Retina (tissue), 1 donor: ENCODE results near the gene NPL.

Experiments
- DNase-seq: peaks from one replicate; pipeline ENCODE4 v3.0.0-alpha.2; 2016

The NPL gene, protein sequence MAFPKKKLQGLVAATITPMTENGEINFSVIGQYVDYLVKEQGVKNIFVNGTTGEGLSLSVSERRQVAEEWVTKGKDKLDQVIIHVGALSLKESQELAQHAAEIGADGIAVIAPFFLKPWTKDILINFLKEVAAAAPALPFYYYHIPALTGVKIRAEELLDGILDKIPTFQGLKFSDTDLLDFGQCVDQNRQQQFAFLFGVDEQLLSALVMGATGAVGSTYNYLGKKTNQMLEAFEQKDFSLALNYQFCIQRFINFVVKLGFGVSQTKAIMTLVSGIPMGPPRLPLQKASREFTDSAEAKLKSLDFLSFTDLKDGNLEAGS

DNA sequence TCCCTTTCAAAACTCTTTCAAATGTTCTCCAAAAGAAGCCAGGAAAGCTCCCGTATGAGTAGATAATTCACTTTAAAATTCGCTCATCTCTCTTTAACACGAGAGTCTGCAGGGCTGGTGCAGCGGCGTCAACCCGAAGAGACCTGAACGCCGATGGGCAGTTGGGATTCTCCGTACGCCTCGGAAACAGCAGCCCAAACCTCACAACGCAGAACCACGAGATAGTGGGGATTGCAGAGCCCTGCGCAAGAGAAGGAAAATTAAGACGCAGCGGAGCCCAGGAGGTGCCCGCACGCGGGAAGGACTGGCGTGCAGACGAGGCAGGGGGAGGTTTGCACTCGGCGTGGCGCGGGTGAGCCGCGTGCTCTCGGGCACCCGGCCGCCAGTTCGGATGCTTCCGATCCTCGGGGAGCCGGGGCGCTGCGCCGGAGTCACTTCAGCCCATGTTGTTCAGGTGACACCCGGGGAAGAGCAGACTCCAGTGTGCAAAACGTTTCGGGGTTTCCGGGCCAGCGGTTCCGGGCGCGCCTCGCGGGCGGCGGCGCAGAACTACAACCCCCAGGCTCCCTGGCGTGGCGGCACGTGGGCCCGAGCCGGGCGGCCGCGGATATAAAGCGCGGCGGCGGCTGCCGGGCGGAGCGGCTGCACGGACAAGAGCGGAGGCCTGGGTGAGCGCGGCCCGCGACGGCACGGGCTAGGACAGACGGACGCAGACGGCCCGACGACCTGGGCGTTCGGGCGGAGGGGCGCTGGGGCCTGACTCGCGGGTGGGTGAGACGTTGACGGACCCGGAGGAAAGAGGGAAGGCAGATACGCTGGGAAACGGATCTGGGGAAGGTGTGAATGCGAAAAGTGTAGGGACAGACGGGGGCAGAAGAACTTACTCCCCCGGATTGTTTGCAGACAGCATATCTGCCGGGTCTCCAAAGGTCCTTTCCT lies at the start of gene NPL:
NPL (plus strand) TSS at position 636 of the 939 bp plus-strand sequence. CDS start 4,599 bp downstream, outside the sequence.
- peak; percentile 94 for DNase-seq

DNA sequence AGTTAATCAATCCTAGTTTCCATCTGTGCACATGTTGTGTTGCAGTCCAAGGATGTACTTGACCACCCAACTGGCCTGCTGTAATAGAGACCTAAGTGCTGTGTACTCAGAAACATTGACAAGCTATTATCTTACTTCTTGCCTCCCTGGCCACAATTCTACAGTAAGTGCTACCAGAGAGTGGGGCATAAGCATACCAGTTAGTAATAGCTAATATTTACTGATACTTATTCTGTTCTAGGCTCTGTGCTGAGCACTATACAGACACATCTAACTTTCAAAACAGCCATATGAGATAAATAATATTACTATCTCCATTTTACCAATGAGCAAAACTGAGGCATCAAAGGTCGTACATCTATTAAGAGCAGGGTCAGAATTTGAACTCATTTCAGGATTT lies 49.5 kb upstream of the NPL start:
- DNase-seq = no peak

DNA sequence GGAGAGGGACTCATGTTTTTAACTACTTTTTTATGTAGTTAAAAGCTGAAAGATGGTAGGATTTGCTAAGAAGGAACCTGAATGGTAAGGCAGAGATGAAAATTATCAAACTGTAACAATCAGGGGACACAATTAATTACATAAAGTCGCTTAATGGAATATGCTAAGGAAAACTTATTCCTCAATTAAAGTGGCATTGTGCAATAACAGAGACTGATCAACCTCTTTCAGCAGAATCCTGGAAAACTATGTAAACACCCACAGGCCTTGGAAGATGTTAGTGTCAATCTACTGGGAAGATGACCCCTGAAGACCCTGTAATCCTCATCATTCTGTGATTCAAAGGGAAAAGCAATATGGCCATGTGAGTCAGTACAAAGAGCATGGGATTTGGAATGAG lies 46.8 kb upstream of the NPL start:
- DNase-seq = no peak

- no peak for DNase-seq
Measured at GRCh38 chr1:182752077-182752988, 37.2 kb upstream of the NPL start.

GRCh38 chr1:182754087-182754486 lies 35.5 kb upstream of the NPL start:
- no peak for DNase-seq

- no peak for DNase-seq
Measured at GRCh38 chr1:182754543-182755314, 34.8 kb upstream of the NPL start.

DNA sequence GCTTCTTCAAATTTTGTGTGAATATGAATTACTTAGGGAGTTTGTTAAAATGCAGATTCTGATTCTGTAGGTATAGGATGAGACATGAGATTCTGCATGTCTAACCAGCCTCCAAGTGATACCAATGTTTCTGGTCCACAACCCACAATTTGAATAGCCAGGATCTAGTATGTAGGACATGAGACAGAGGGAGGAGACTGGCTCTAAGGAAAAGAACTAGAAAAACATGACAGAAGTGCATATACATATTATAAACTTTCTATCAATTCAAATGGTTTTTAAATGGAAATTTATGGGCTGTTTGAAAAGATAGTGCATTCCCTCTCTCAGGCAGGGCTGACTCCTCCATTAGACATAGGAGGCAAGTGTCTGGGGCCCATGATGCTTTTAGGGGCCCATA lies 33.9 kb upstream of the NPL start:
- DNase-seq = no peak

DNA sequence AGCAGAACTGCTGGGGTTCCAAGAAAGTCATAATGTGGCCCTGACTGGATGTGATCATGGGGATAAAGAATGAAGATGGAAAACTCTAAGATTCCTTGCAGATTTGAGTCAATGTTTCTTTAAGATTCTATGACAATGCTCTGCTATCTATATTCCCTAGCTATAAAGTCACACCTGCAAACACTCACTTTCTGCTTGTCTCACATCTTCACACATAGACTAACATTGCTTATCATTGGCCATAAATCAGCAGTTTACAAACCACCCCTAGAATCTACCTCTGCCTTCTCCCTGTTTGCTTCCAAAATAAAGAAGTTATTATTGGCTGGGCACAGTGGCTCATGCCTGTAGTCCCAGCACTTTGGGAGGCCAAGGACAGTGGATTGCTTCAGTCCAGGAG lies 33.1 kb upstream of the NPL start:
- DNase-seq = no peak

GRCh38 chr1:182761396-182762395 lies 27.9 kb upstream of the NPL start:
- DNase-seq = no peak

GRCh38 chr1:182762536-182762935 lies 27.0 kb upstream of the NPL start:
- no peak for DNase-seq

- DNase-seq = no peak
Measured at GRCh38 chr1:182764029-182764727, 25.4 kb upstream of the NPL start.

DNA sequence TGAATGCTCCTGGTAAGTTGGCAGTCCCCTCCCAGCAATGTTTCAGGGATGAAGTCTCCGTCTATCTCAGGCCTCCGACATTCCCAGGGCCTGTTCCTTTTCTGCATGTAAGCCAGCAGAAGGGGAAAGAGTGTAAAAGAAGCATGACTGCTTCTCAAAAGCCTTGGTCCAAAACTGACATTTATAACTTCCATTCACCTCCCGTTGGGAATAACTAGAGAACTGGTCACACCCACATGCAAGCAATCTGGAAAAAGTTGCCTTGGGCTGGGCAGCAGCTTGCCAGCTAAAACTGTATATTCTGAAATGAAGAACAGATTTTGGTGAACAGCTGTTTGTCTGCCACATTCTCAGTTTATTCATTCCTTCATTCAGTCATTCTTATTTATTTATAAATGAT lies 24.2 kb upstream of the NPL start:
- DNase-seq = no peak

- DNase-seq = no peak
Measured at GRCh38 chr1:182766050-182766449, 23.5 kb upstream of the NPL start.

DNA sequence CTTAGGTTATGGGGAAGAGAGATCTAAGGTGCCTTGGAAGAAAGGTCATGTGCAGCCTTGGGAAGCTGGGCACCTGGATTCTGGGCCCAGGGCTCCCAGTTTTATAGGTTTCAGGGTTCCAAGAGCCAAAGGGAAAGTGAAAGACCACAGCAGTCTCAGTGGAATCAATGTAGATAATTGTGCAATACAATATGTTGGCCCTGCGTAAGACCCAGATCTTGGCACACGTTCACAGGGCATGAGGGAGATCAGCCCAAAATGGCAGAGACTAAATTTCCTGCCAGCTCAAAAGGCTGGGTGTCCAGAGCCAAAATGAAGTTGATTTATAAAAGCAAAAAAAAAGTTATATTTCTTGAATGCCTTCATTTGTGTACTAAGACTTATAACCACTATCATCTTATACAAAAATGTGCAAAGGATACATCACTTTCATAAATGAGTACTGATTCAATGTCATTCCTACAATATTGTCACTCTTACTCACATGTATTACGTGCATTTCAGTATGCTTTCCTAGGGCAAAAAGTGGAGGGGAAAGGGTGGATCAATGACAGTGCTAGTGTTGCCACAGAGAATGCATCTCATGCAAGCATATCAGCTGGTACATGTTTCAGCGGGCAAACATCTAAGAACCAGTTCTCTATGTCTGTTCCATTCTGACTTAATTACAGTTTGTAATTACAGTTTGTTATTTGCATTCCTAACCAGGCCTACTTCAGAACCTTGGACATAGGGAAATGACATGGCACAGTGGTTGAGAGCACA lies 22.5 kb upstream of the NPL start:
- no peak for DNase-seq

- no peak for DNase-seq
Measured at GRCh38 chr1:182768963-182769362, 20.6 kb upstream of the NPL start.

DNA sequence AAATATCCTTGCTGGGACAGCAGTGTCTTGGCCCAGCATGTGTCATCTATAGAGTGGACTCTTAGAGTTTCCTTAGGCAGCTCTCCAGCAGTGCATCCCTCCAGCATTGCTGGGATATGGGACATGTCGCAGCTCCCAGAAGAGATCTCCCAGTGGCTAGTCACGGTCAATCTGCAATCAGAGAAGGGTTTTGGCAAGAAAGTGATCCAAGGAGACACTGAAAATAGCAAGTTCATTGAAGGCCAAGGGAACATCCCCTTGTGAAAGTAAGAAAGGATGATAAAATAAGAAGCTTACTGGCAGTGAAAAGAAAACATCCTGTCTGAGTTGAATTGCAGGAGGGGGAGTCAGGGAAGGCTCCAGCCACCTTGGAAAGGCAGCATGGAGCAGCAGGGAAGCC lies 19.3 kb upstream of the NPL start:
- DNase-seq = no peak

DNA sequence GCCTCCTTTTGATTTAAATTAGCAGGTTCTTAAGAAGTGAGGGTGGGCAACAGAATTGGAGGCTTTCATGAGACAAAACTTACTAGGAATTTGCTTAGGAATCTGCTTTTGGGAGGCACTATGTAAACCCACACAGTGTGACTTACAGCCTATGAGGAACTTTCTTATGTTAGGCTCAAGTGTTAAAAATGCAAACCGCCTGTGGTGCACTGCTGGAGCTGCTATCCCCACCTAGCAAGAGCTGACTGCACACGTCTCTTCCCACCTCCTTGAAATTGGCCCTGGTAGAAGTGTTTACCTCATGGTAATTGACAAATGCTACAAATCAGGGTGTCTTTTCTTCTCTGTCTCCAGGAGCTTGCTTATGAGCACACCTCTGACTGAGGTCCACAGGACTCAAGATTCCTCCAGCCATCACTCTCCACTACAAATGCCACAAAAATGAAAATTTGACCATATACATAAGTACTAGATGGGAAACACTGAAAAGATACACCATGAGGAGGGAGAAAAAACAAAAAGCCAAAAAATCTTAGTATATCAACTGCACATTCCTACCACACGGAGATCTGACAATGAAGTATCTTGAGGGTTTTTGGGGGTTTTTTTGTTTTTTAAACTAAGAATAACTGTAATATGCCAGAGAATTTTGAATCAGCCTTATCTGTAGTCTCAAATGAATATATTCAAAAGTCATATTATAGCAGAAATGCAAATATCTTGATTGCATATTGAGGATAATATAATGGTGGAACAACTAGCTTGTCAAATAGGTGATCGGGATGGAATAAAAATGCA lies 18.2 kb upstream of the NPL start:
- DNase-seq = no peak

GRCh38 chr1:182777386-182777785 lies 12.2 kb upstream of the NPL start:
- DNase-seq = no peak

DNA sequence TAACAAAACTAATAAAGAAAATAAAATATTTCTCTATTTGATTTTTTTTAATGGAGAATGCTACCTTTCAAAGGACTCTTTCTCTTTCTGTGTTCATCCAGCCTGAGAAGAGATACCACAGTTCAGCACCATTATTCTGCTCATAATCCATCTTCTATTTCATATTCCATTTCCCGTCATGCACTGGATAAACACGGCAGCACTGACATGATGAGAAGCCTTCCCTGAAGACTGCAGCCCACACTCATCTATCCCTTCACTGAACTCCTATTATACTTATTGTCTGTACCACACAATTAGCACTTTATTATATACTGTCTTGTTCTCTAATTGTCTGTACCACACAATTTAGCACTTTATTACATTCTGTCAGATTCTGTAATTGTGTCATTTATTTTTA lies 10.7 kb upstream of the NPL start:
- no peak for DNase-seq
